ENCODE data around the gene CGREF1.
"Not testable (repeated sequence)": the region's sequence is repeated elsewhere in the genome, so short reads cannot be mapped to it uniquely, and the experiment has no call there.

CGREF1 gene

GRCh38 chr2:27086724-27087593, 32.0 kb downstream of the CGREF1 start, which contains the start of gene KHK:
TSS of gene KHK (plus strand) at chr2:27086772. CDS start at chr2:27087260, 488 bp downstream.
- no peak for DNase-seq

- DNase-seq, result peak; percentile 99
Observed at GRCh38 chr2:27086090-27086723, 32.7 kb downstream of the CGREF1 start.

GRCh38 chr2:27085673-27086089, 33.2 kb downstream of the CGREF1 start:
- DNase-seq, result peak; percentile 62

GRCh38 chr2:27085062-27085672, 33.8 kb downstream of the CGREF1 start:
- DNase-seq, result no peak

- DNase-seq, result no peak
Observed at GRCh38 chr2:27084297-27085061, 34.4 kb downstream of the CGREF1 start.

- DNase-seq, result no peak
Observed at GRCh38 chr2:27083410-27084296, 35.3 kb downstream of the CGREF1 start.

- DNase-seq, result no peak
Observed at GRCh38 chr2:27082773-27083409, 36.0 kb downstream of the CGREF1 start.

- no peak for DNase-seq
Observed at GRCh38 chr2:27081984-27082772, 36.8 kb downstream of the CGREF1 start.

GRCh38 chr2:27080603-27080936, 38.4 kb downstream of the CGREF1 start:
- DNase-seq, result no peak

- no peak for DNase-seq
Observed at GRCh38 chr2:27080140-27080469, 38.8 kb downstream of the CGREF1 start.

- no peak for DNase-seq
Observed at GRCh38 chr2:27079233-27080139, 39.4 kb downstream of the CGREF1 start.

GRCh38 chr2:27078267-27079194, 40.4 kb downstream of the CGREF1 start, which contains the start of gene EMILIN1:
TSS of gene EMILIN1 (plus strand) at chr2:27078615. CDS start at chr2:27079066, 451 bp downstream.
- DNase-seq, result no peak

- DNase-seq, result no peak
Observed at GRCh38 chr2:27077231-27077630, 41.7 kb downstream of the CGREF1 start.

- DNase-seq, result no peak
Observed at GRCh38 chr2:27076323-27076722, 42.6 kb downstream of the CGREF1 start.

- DNase-seq, result not testable (repeated sequence)
Observed at GRCh38 chr2:27075566-27075871, 43.4 kb downstream of the CGREF1 start.

GRCh38 chr2:27074738-27075565, 44.0 kb downstream of the CGREF1 start:
- DNase-seq, result peak; percentile 41

GRCh38 chr2:27073782-27074181, 45.1 kb downstream of the CGREF1 start:
- DNase-seq, result no peak

GRCh38 chr2:27072920-27073319, 46.0 kb downstream of the CGREF1 start:
- no peak for DNase-seq
